Measurements from ENCODE around the gene HDAC11. TPM values are rescaled to one million over a fixed set of nuclear protein-coding genes. Genes with fewer than 3 reads are reported as not detected.

HDAC11 gene
- total and polyA plus RNA-seq, 4 experiments from 2014 or later: 5.0 to 8.8 (median 7.4) TPM

DNA sequence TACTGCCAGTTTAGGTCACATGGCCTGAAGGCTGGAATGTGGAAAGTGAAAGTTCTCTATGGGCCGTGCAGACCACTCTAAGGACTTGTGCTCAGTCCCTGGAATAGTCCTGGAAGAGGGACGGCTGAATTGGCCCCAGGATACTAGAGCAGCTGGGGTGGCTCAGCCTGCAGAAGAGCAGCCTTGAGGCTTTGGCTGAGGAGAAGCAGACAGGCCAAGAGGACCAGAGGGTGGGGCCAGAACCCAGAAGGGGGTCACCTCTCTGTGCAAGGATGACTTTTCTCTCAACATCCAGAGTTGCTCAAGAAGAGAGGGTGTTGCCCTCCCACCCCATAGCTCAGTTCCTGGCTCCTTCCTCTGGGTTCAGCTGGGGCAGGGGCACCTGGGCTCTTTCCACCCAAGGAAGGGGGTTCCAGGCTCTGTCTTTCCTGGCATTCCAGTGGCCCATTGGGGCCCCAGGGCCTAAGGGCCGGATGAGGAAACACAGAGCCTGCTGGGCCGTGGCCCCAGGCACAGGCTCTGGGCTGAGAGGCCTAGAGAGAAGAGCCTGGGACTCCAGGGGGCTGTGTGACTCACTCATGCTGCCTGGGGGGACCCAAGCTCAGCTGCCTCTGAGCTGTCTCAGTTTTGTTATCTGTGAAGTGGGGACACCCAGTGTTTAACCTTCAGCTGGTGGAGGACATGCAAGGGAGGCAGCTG lies 60.3 kb downstream of the HDAC11 start:
- no peak overlapping the region for H3K27ac Mint-ChIP-seq
- H3K27me3 Mint-ChIP-seq: peaks cover 9 to 32% of the 10 kb centered on the region in 2 donors
- H3K27ac ChIP-seq (ENCODE audit: low read depth, low read length): no peak overlapping the region
- H3K27me3 ChIP-seq (ENCODE audit: insufficient read depth, low read length): no peaks in the 10 kb centered on the region
- H3K4me1 ChIP-seq (ENCODE audit: insufficient read depth, low read length): peaks cover 11% of the 10 kb centered on the region
- peaks cover 0 to 6% of the 10 kb centered on the region in 2 donors for H3K9me3 ChIP-seq (ENCODE audit: control insufficient read depth in 1 of 2, low read length in 2 of 2)
- H3K36me3 Mint-ChIP-seq: no peaks in the 10 kb centered on the region
- peaks cover 11 to 21% (median 16%) of the 10 kb centered on the region in 4 donors for H3K4me1 Mint-ChIP-seq
- no peak overlapping the region for H3K4me3 Mint-ChIP-seq
- peaks cover 0 to 18% (median 11%) of the 10 kb centered on the region in 8 donors for H3K9me3 Mint-ChIP-seq
- ChIA-PET POLR2A (ENCODE audit: partially characterized antibody) (no interaction called here), CTCF (ENCODE audit: partially characterized antibody) (interaction anchor here (1.3 kb wide), 1 partner anchor 110 kb away, joined by 3 read pairs; no protein-coding TSS in a partner anchor)
- H3K4me3 ChIP-seq (ENCODE audit: low read length in 2 of 2): no peak overlapping the region
- intact Hi-C loops (cut with micrococcal nuclease): no loop called here
- H3K36me3 ChIP-seq (ENCODE audit: insufficient read depth, low read length): no peaks in the 10 kb centered on the region
- no peak for DNase-seq

GRCh38 chr3:13541691-13542090 lies 61.6 kb downstream of the HDAC11 start:
- POLR2A ChIA-PET (ENCODE audit: partially characterized antibody): no interaction called here
- intact Hi-C loops (cut with micrococcal nuclease): no loop called here
- no peak overlapping the region for H3K4me3 ChIP-seq (ENCODE audit: low read length in 2 of 2)

GRCh38 chr3:13542142-13542541 lies 62.0 kb downstream of the HDAC11 start:
- intact Hi-C loops (cut with micrococcal nuclease): no loop called here
- H3K9me3 Mint-ChIP-seq: peaks cover 0 to 18% (median 11%) of the 10 kb centered on the region in 8 donors
- peaks cover 11% of the 10 kb centered on the region for H3K4me1 ChIP-seq (ENCODE audit: insufficient read depth, low read length)
- H3K36me3 ChIP-seq (ENCODE audit: insufficient read depth, low read length): no peaks in the 10 kb centered on the region
- H3K36me3 Mint-ChIP-seq: no peaks in the 10 kb centered on the region
- H3K4me3 Mint-ChIP-seq: no peak overlapping the region
- H3K9me3 ChIP-seq (ENCODE audit: control insufficient read depth in 1 of 2, low read length in 2 of 2): peaks cover 0 to 6% of the 10 kb centered on the region in 2 donors
- H3K27ac ChIP-seq (ENCODE audit: low read depth, low read length): no peak overlapping the region
- ChIA-PET CTCF (ENCODE audit: partially characterized antibody) (no interaction called here), POLR2A (ENCODE audit: partially characterized antibody) (no interaction called here)
- H3K27ac Mint-ChIP-seq: no peak overlapping the region
- no peak overlapping the region for H3K4me3 ChIP-seq (ENCODE audit: low read length in 2 of 2)
- H3K27me3 Mint-ChIP-seq: peaks cover 7 to 32% of the 10 kb centered on the region in 2 donors
- DNase-seq: no peak
- peaks cover 11 to 19% (median 12%) of the 10 kb centered on the region in 4 donors for H3K4me1 Mint-ChIP-seq
- H3K27me3 ChIP-seq (ENCODE audit: insufficient read depth, low read length): no peaks in the 10 kb centered on the region

More at GRCh38 chr3:13541691-13542090, 61.6 kb downstream of the HDAC11 start:
- H3K4me3 Mint-ChIP-seq: no peak overlapping the region
- no peak for DNase-seq
- peaks cover 11 to 17% (median 15%) of the 10 kb centered on the region in 4 donors for H3K4me1 Mint-ChIP-seq
- H3K9me3 Mint-ChIP-seq: peaks cover 0 to 18% (median 11%) of the 10 kb centered on the region in 8 donors
- H3K4me1 ChIP-seq (ENCODE audit: insufficient read depth, low read length): peaks cover 11% of the 10 kb centered on the region
- CTCF ChIA-PET (ENCODE audit: partially characterized antibody): no interaction called here
- no peaks in the 10 kb centered on the region for H3K36me3 ChIP-seq (ENCODE audit: insufficient read depth, low read length)
- H3K27ac ChIP-seq (ENCODE audit: low read depth, low read length): no peak overlapping the region
- H3K27me3 Mint-ChIP-seq: peaks cover 4 to 29% of the 10 kb centered on the region in 2 donors
- H3K36me3 Mint-ChIP-seq: no peaks in the 10 kb centered on the region
- H3K27ac Mint-ChIP-seq: no peak overlapping the region
- peaks cover 0 to 6% of the 10 kb centered on the region in 2 donors for H3K9me3 ChIP-seq (ENCODE audit: control insufficient read depth in 1 of 2, low read length in 2 of 2)
- no peaks in the 10 kb centered on the region for H3K27me3 ChIP-seq (ENCODE audit: insufficient read depth, low read length)

DNA sequence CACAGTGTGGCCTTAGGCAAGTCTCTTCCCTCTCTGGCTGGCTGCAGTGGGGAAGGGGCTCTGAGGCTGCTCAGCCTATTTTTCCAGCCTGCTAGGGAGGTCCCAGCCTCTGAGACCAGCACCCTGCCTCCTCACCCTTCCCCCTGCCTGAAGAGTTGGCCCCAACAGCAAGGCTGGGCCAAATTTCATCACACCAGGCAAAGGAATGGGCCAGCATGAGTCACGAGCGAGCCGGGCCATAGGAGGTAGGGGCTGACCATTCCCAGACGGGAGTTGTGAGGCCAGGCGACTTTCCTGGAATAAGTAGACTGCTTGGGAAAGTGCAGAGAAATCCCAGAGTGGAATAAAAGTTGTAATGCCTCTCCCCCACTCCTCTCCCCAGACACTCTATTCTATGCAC lies 63.1 kb downstream of the HDAC11 start:
- Histone ChIP-seq H3K4me1 (ENCODE audit: insufficient read depth, low read length) (peaks cover 11% of the 10 kb centered on the region), H3K36me3 (ENCODE audit: insufficient read depth, low read length) (no peaks in the 10 kb centered on the region), H3K27me3 (ENCODE audit: insufficient read depth, low read length) (no peaks in the 10 kb centered on the region), H3K9me3 (ENCODE audit: control insufficient read depth in 1 of 2, low read length in 2 of 2) (peaks cover 0 to 6% of the 10 kb centered on the region in 2 donors), H3K27ac (ENCODE audit: low read depth, low read length) (no peak overlapping the region), H3K4me3 (ENCODE audit: low read length in 2 of 2) (no peak overlapping the region)
- Mint-ChIP-seq H3K27ac (no peak overlapping the region), H3K9me3 (peaks cover 0 to 18% (median 9%) of the 10 kb centered on the region in 8 donors), H3K4me1 (peaks cover 12 to 30% (median 18%) of the 10 kb centered on the region in 4 donors), H3K4me3 (no peak overlapping the region), H3K36me3 (no peaks in the 10 kb centered on the region), H3K27me3 (peaks cover 16 to 43% of the 10 kb centered on the region in 2 donors)
- DNase-seq: no peak
- intact Hi-C loops (cut with micrococcal nuclease): no loop called here
- ChIA-PET POLR2A (ENCODE audit: partially characterized antibody) (no interaction called here), CTCF (ENCODE audit: partially characterized antibody) (no interaction called here)

GRCh38 chr3:13544293-13544831 lies 64.3 kb downstream of the HDAC11 start:
- POLR2A ChIA-PET (ENCODE audit: partially characterized antibody): no interaction called here
- H3K36me3 ChIP-seq (ENCODE audit: insufficient read depth, low read length): no peaks in the 10 kb centered on the region
- peak; percentile 17 to 80 (median 36) for DNase-seq
- CTCF ChIA-PET (ENCODE audit: partially characterized antibody): no interaction called here
- no peak overlapping the region for H3K4me3 ChIP-seq (ENCODE audit: low read length in 2 of 2)
- Mint-ChIP-seq H3K4me1 (peaks cover 14 to 33% (median 20%) of the 10 kb centered on the region in 4 donors), H3K9me3 (peaks cover 0 to 18% (median 9%) of the 10 kb centered on the region in 8 donors), H3K36me3 (no peaks in the 10 kb centered on the region), H3K27me3 (peaks cover 19 to 37% of the 10 kb centered on the region in 2 donors), H3K27ac (peak overlapping the region in 1 of 7 donors; percentile 20), H3K4me3 (peak overlapping the region in 5 of 8 donors; percentile 9 to 55 (median 46))
- H3K9me3 ChIP-seq (ENCODE audit: control insufficient read depth in 1 of 2, low read length in 2 of 2): peaks cover 0 to 6% of the 10 kb centered on the region in 2 donors
- intact Hi-C loops (cut with micrococcal nuclease): no loop called here
- H3K27me3 ChIP-seq (ENCODE audit: insufficient read depth, low read length): no peaks in the 10 kb centered on the region
- peaks cover 11% of the 10 kb centered on the region for H3K4me1 ChIP-seq (ENCODE audit: insufficient read depth, low read length)
- H3K27ac ChIP-seq (ENCODE audit: low read depth, low read length): no peak overlapping the region

- intact Hi-C loops (cut with micrococcal nuclease): no loop called here
- Mint-ChIP-seq H3K4me3 (peak overlapping the region in 4 of 8 donors; percentile 1 to 55 (median 28)), H3K9me3 (peaks cover 0 to 16% (median 9%) of the 10 kb centered on the region in 8 donors), H3K4me1 (peaks cover 19 to 40% (median 25%) of the 10 kb centered on the region in 4 donors), H3K36me3 (no peaks in the 10 kb centered on the region), H3K27ac (peak overlapping the region in 2 of 7 donors; percentile 11 to 38), H3K27me3 (peaks cover 23 to 41% of the 10 kb centered on the region in 2 donors)
- DNase-seq: no peak
- Histone ChIP-seq H3K4me1 (ENCODE audit: insufficient read depth, low read length) (peaks cover 11% of the 10 kb centered on the region), H3K9me3 (ENCODE audit: control insufficient read depth in 1 of 2, low read length in 2 of 2) (peaks cover 0 to 6% of the 10 kb centered on the region in 2 donors), H3K4me3 (ENCODE audit: low read length in 2 of 2) (no peak overlapping the region), H3K27ac (ENCODE audit: low read depth, low read length) (no peak overlapping the region), H3K27me3 (ENCODE audit: insufficient read depth, low read length) (no peaks in the 10 kb centered on the region), H3K36me3 (ENCODE audit: insufficient read depth, low read length) (no peaks in the 10 kb centered on the region)
- ChIA-PET POLR2A (ENCODE audit: partially characterized antibody) (no interaction called here), CTCF (ENCODE audit: partially characterized antibody) (no interaction called here)
These were observed 65.0 kb downstream of the HDAC11 start for GRCh38 chr3:13544951-13545651.

- H3K9me3 Mint-ChIP-seq: peaks cover 0 to 13% (median 8%) of the 10 kb centered on the region in 8 donors
- peaks cover 25 to 47% of the 10 kb centered on the region in 2 donors for H3K27me3 Mint-ChIP-seq
These were observed 65.9 kb downstream of the HDAC11 start for GRCh38 chr3:13545952-13546454.

More at GRCh38 chr3:13545952-13546454, 65.9 kb downstream of the HDAC11 start:
- H3K27me3 ChIP-seq (ENCODE audit: insufficient read depth, low read length): no peaks in the 10 kb centered on the region
- H3K4me3 ChIP-seq (ENCODE audit: low read length in 2 of 2): no peak overlapping the region
- CTCF ChIA-PET (ENCODE audit: partially characterized antibody): no interaction called here
- Mint-ChIP-seq H3K36me3 (no peaks in the 10 kb centered on the region), H3K4me1 (peaks cover 19 to 40% (median 25%) of the 10 kb centered on the region in 4 donors), H3K4me3 (peak overlapping the region in 1 of 8 donors; percentile 27), H3K27ac (no peak overlapping the region)
- no peak for DNase-seq
- H3K9me3 ChIP-seq (ENCODE audit: control insufficient read depth in 1 of 2, low read length in 2 of 2): peaks cover 0 to 6% of the 10 kb centered on the region in 2 donors
- no peak overlapping the region for H3K27ac ChIP-seq (ENCODE audit: low read depth, low read length)
- intact Hi-C loops (cut with micrococcal nuclease): no loop called here
- no peaks in the 10 kb centered on the region for H3K36me3 ChIP-seq (ENCODE audit: insufficient read depth, low read length)
- POLR2A ChIA-PET (ENCODE audit: partially characterized antibody): no interaction called here
- peaks cover 11% of the 10 kb centered on the region for H3K4me1 ChIP-seq (ENCODE audit: insufficient read depth, low read length)
